KMS-11 (cell line): ENCODE results near the gene UBE2L6.

Experiments used
- H2AFZ ChIP-seq: fragments of 200-600 bp; sonication (generic); 2 replicates; pipeline ENCODE4 v1.6.1; 2016; ENCODE audit warnings: antibody characterized with exemption, mixed run types, low read depth
- H3K27ac ChIP-seq: fragments of 200-600 bp; sonication (generic); 2 replicates; pipeline ENCODE4 v1.6.1; 2016; ENCODE audit warnings: mild to moderate bottlenecking, mixed run types
- H3K27me3 ChIP-seq: fragments of 200-600 bp; sonication (generic); 2 replicates; pipeline ENCODE4 v1.6.1; 2017; ENCODE audit warnings: mild to moderate bottlenecking, low read depth, mixed run types, moderate library complexity; ENCODE audit not compliant: insufficient read depth
- H3K36me3 ChIP-seq: fragments of 200-600 bp; sonication (generic); 2 replicates; pipeline ENCODE4 v1.6.1; 2017; ENCODE audit warnings: mild to moderate bottlenecking, mixed run types; ENCODE audit not compliant: insufficient read depth
- H3K4me1 ChIP-seq: fragments of 200-600 bp; sonication (generic); 2 replicates; pipeline ENCODE4 v1.6.1; 2016; ENCODE audit warnings: mild to moderate bottlenecking, low read depth, mixed run types; ENCODE audit not compliant: poor library complexity, severe bottlenecking
- H3K4me2 ChIP-seq: fragments of 200-600 bp; sonication (generic); 2 replicates; pipeline ENCODE4 v1.7.0; 2016; ENCODE audit warnings: mild to moderate bottlenecking, mixed run types
- H3K4me3 ChIP-seq: fragments of 200-600 bp; sonication (generic); IDR thresholded peaks from 2 replicates; pipeline ENCODE4 v1.6.1; 2017; ENCODE audit warnings: low read depth, low read length, mixed read lengths; ENCODE audit not compliant: insufficient read depth
- H3K79me2 ChIP-seq: fragments of 200-600 bp; sonication (generic); 2 replicates; pipeline ENCODE4 v1.6.1; 2016; ENCODE audit warnings: low read depth, mixed run types; ENCODE audit not compliant: insufficient read depth
- H3K9ac ChIP-seq: fragments of 200-600 bp; sonication (generic); 2 replicates; pipeline ENCODE4 v1.6.1; 2016; ENCODE audit warnings: mild to moderate bottlenecking, mixed run types
- H4K20me1 ChIP-seq: fragments of 200-600 bp; sonication (generic); 2 replicates; pipeline ENCODE4 v1.6.1; 2016; ENCODE audit warnings: mild to moderate bottlenecking, mixed run types; ENCODE audit not compliant: insufficient read depth
- CTCF ChIP-seq: fragments of 200-600 bp; sonication (generic); conservative IDR thresholded peaks from 2 replicates; pipeline ENCODE4 v1.6.1; 2017; ENCODE audit warnings: low read depth, mild to moderate bottlenecking, antibody characterized with exemption, low read length, moderate library complexity, mixed read lengths

Gene UBE2L6

GRCh38 chr11:57584341-57584740 is 16.9 kb upstream of the UBE2L6 start:
- Histone ChIP-seq H3K4me2 (no peak overlapping the region), H3K27ac (no peak overlapping the region), H3K4me1 (peaks cover 14% of the 10 kb centered on the region)

GRCh38 chr11:57574061-57574460 is 6.6 kb upstream of the UBE2L6 start:
- Histone ChIP-seq H3K4me2 (no peak overlapping the region), H3K4me1 (no peaks in the 10 kb centered on the region), H2AFZ (no peak overlapping the region), H3K36me3 (no peaks in the 10 kb centered on the region), H3K27ac (no peak overlapping the region), H3K9ac (no peak overlapping the region), H3K27me3 (no peaks in the 10 kb centered on the region), H4K20me1 (no peaks in the 10 kb centered on the region), H3K79me2 (no peaks in the 10 kb centered on the region), H3K4me3 (no peak overlapping the region)
- TF ChIP-seq CTCF = no peak

More at GRCh38 chr11:57584341-57584740, 16.9 kb upstream of the UBE2L6 start:
- H3K4me3 ChIP-seq = no peak overlapping the region
- H3K79me2 ChIP-seq = no peaks in the 10 kb centered on the region
- H4K20me1 ChIP-seq = no peaks in the 10 kb centered on the region
- no peak overlapping the region for H2AFZ ChIP-seq
- no peaks in the 10 kb centered on the region for H3K36me3 ChIP-seq
- H3K27me3 ChIP-seq = no peaks in the 10 kb centered on the region
- no peak overlapping the region for H3K9ac ChIP-seq
- no peak for TF ChIP-seq CTCF

- Histone ChIP-seq H3K4me3 (no peak overlapping the region), H3K9ac (no peak overlapping the region), H3K4me2 (no peak overlapping the region), H2AFZ (no peak overlapping the region), H3K79me2 (peaks cover 6% of the 10 kb centered on the region; the same call in 1 of the 2 replicates), H3K4me1 (peaks cover 4% of the 10 kb centered on the region), H3K27ac (no peak overlapping the region), H3K27me3 (no peaks in the 10 kb centered on the region), H4K20me1 (no peaks in the 10 kb centered on the region), H3K36me3 (no peaks in the 10 kb centered on the region)
- TF ChIP-seq CTCF = no peak
Measured at GRCh38 chr11:57571606-57572005, 4.1 kb upstream of the UBE2L6 start.

- Histone ChIP-seq H3K4me2 (peak overlapping the region; percentile 80), H3K4me3 (no peak overlapping the region), H3K27ac (peak overlapping the region; percentile 73), H4K20me1 (no peaks in the 10 kb centered on the region), H3K36me3 (no peaks in the 10 kb centered on the region), H3K9ac (peak overlapping the region; percentile 79; the same call in 1 of the 2 replicates), H3K4me1 (peaks cover 17% of the 10 kb centered on the region), H3K79me2 (peaks cover 21% of the 10 kb centered on the region), H3K27me3 (no peaks in the 10 kb centered on the region), H2AFZ (peak overlapping the region; percentile 97)
- peak; percentile 56 for TF ChIP-seq CTCF
Measured at GRCh38 chr11:57568330-57568766, 876 bp upstream of the UBE2L6 start.
